Small intestine (tissue), 7 donors: Measurements from ENCODE around the gene LRCOL1. TPM values are rescaled to one million over a fixed set of nuclear protein-coding genes. Genes with fewer than 3 reads are reported as not detected.

Experiments
- DNase-seq, 2 donors: peaks; one replicate each; pipeline versions ENCODE4 v3.0.0 to v3.0.0-alpha.2; 2013
- FAIRE-seq: peaks from 2 replicates; lab custom pipeline; 2012; peaks lifted over from hg19 to GRCh38; lab: Jason Lieb, UNC
- H3K27ac ChIP-seq, 3 donors: one replicate each; pipeline ENCODE4 v1.5.1; 2013; ENCODE audit warnings: low read length in 2 of 3, mild to moderate bottlenecking in 2 of 3, control low read depth in 1 of 3, inconsistent platforms in 1 of 3, low read depth in 1 of 3, moderate library complexity in 1 of 3
- H3K27me3 ChIP-seq, 3 donors: one replicate each; pipeline ENCODE4 v1.6.1; 2013; ENCODE audit warnings: low read length in 3 of 3, inconsistent platforms in 1 of 3; ENCODE audit not compliant: control insufficient read depth in 3 of 3, insufficient read depth in 3 of 3
- H3K36me3 ChIP-seq, 3 donors: one replicate each; pipeline ENCODE4 v1.6.1; 2013; ENCODE audit warnings: low read length in 3 of 3, inconsistent platforms in 1 of 3, low read depth in 1 of 3, mild to moderate bottlenecking in 1 of 3, moderate library complexity in 1 of 3; ENCODE audit not compliant: control insufficient read depth in 3 of 3, insufficient read depth in 2 of 3
- H3K4me1 ChIP-seq, 3 donors: one replicate each; pipeline ENCODE4 v1.6.1; 2013; ENCODE audit warnings: low read length in 2 of 3, inconsistent platforms in 1 of 3, low read depth in 1 of 3, mild to moderate bottlenecking in 1 of 3, moderate library complexity in 1 of 3; ENCODE audit not compliant: control insufficient read depth in 3 of 3, insufficient read depth in 2 of 3
- H3K4me3 ChIP-seq, 3 donors: one replicate each; pipeline ENCODE4 v1.5.1; 2013; ENCODE audit warnings: low read length in 3 of 3, control low read depth in 1 of 3, inconsistent platforms in 1 of 3, low read depth in 1 of 3, mild to moderate bottlenecking in 1 of 3, moderate library complexity in 1 of 3
- H3K9me3 ChIP-seq, 2 donors: one replicate each; pipeline ENCODE4 v1.6.1; 2013; ENCODE audit warnings: low read depth in 1 of 2, low read length in 1 of 2; ENCODE audit not compliant: control insufficient read depth in 2 of 2, insufficient read depth in 1 of 2
- WGBS, 3 donors: extraction: QIAGEN DNeasy Blood & Tissue Kit; methylation state at CpG; one replicate each; pipeline ENCODE4 v1.1.7; 2013; 5-methylcytosine and 5-hydroxymethylcytosine counted together
- polyA plus RNA-seq, 4 donors: library from polyadenylated mRNA; stranded (reverse) in 3 of 4; unstranded in 1 of 4; fragments of 200-250 nt in 3 of 4; fragments of 120-200 nt in 1 of 4; gene quantifications; one replicate each; pipeline versions ENCODE4 v1.2.1 to v1.2.3, GENCODE V29; 2013
- donor health status: healthy with polysubstance abuse.
- donor health status: control.
- donor health status: control.
- donor health status: Bipolar disorder and iron deficiency.
- donor health status: healthy.

The LRCOL1 gene
- polyA plus RNA-seq, 4 donors = 0.21 to 0.85 TPM; not detected in 2

- FAIRE-seq (no peak), DNase-seq (no peak)
- Histone ChIP-seq H3K9me3 (no peaks in the 10 kb centered on the region), H3K27ac (no peak overlapping the region), H3K36me3 (no peaks in the 10 kb centered on the region), H3K4me3 (no peak overlapping the region), H3K4me1 (peaks cover 0 to 14% (median 0%) of the 10 kb centered on the region in 3 donors), H3K27me3 (peaks cover 0 to 33% (median 2%) of the 10 kb centered on the region in 3 donors)
- 59 to 76% (median 73%) methylated on average over 17 to 18 of the region's 18 CpGs for WGBS, 3 donors
These were observed 14.4 kb downstream of the LRCOL1 start for GRCh38 chr12:132596016-132596415.

- no peaks in the 10 kb centered on the region for H3K9me3 ChIP-seq
- peaks cover 0 to 7% (median 0%) of the 10 kb centered on the region in 3 donors for H3K4me1 ChIP-seq
- WGBS, 3 donors = 75 to 83% (median 82%) methylated on average over 11 of the region's 11 CpGs
- DNase-seq (no peak), FAIRE-seq (no peak)
- H3K27ac ChIP-seq = no peak overlapping the region
- H3K4me3 ChIP-seq = no peak overlapping the region
- H3K27me3 ChIP-seq = peaks cover 0 to 26% (median 2%) of the 10 kb centered on the region in 3 donors
- no peaks in the 10 kb centered on the region for H3K36me3 ChIP-seq
These were observed 15.2 kb downstream of the LRCOL1 start for GRCh38 chr12:132595183-132595582.

DNA sequence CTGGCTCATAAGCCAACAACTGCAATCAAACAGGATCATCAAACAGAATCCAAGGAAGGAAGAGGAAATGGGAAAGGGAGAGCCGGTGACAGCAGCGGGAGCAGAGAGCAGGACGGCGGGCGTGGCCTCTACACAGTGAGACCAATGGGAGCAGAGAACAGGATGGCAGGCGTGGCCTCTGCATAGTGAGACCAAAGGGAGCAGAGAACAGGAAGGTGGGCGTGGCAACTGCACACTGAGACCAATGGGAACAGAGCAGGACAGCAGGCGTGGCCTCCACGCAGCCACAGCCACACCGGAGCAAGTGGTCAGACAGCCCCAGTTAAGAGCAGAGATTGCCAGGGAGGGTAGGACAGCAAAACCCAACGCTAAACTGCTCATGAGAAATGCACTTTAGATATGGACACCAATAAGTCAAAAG is 16.4 kb downstream of the LRCOL1 start:
- no peak for FAIRE-seq
- peak; percentile 97 to 99 for DNase-seq
- peak overlapping the region in 1 of 3 donors; percentile 44 for H3K27ac ChIP-seq
- no peaks in the 10 kb centered on the region for H3K36me3 ChIP-seq
- H3K9me3 ChIP-seq = peaks cover 0 to 3% of the 10 kb centered on the region in 2 donors
- H3K4me3 ChIP-seq = no peak overlapping the region
- peaks cover 0 to 17% (median 2%) of the 10 kb centered on the region in 3 donors for H3K27me3 ChIP-seq
- 7 to 18% (median 8%) methylated on average over 11 of the region's 11 CpGs for WGBS, 3 donors
- H3K4me1 ChIP-seq = peaks cover 0 to 5% (median 0%) of the 10 kb centered on the region in 3 donors

DNA sequence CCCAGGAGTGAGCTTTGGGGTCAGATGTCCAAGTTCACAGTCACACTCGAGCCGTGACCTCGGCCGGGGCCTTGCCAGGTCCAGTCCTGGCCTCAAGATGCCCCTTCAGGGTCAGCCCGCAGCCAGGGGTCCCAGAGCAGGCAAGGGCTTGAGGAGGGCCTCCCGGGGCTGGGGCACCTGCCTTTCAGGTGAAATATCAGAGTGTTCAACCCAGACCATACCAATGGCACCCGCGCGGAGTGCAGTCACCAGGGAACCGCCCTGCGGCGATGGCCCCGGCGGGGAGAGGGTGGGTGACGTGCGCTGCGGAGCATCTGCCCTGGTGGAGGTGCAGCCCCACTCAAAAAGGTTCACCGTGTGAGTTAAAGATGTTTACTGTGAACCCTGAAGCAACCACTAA is 16.9 kb downstream of the LRCOL1 start:
- peak in 1 of 2 donors; percentile 21 for DNase-seq
- Histone ChIP-seq H3K4me3 (peak overlapping the region in 1 of 3 donors; percentile 0), H3K9me3 (peaks cover 0 to 5% of the 10 kb centered on the region in 2 donors), H3K27ac (peak overlapping the region in 1 of 3 donors; percentile 44), H3K27me3 (peaks cover under 1 to 17% (median under 1%) of the 10 kb centered on the region in 3 donors), H3K36me3 (no peaks in the 10 kb centered on the region), H3K4me1 (peaks cover 0 to 5% (median 0%) of the 10 kb centered on the region in 3 donors)
- FAIRE-seq = no peak
- WGBS, 3 donors = 24 to 74% (median 41%) methylated on average over 18 of the region's 18 CpGs

DNA sequence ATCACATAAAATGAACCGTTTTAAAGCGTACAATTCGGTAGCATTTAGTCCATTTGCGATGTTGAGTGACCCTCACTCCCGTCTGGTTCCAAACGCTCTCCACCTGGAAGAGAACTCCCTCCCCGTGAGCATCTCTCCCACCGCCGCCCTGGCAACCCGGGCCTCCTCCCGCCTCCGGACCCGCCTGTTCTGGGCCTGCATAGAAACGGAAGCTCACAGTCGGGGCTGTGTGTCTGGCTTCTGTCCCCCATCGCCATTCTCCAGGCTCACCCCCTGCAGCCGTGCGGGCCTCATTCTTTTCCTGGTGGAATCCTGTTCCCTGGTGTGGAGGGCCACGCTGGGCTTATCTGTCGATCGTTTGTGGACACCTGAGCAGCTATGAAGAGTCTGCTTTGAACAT is 17.3 kb downstream of the LRCOL1 start:
- no peak overlapping the region for H3K27ac ChIP-seq
- WGBS, 3 donors = 80 to 83% (median 80%) methylated on average over 21 of the region's 21 CpGs
- H3K4me3 ChIP-seq = no peak overlapping the region
- H3K27me3 ChIP-seq = peaks cover 0 to 17% (median 3%) of the 10 kb centered on the region in 3 donors
- peaks cover 0 to 5% of the 10 kb centered on the region in 2 donors for H3K9me3 ChIP-seq
- H3K4me1 ChIP-seq = peaks cover 0 to 5% (median 0%) of the 10 kb centered on the region in 3 donors
- no peaks in the 10 kb centered on the region for H3K36me3 ChIP-seq
- FAIRE-seq = no peak
- no peak for DNase-seq

DNA sequence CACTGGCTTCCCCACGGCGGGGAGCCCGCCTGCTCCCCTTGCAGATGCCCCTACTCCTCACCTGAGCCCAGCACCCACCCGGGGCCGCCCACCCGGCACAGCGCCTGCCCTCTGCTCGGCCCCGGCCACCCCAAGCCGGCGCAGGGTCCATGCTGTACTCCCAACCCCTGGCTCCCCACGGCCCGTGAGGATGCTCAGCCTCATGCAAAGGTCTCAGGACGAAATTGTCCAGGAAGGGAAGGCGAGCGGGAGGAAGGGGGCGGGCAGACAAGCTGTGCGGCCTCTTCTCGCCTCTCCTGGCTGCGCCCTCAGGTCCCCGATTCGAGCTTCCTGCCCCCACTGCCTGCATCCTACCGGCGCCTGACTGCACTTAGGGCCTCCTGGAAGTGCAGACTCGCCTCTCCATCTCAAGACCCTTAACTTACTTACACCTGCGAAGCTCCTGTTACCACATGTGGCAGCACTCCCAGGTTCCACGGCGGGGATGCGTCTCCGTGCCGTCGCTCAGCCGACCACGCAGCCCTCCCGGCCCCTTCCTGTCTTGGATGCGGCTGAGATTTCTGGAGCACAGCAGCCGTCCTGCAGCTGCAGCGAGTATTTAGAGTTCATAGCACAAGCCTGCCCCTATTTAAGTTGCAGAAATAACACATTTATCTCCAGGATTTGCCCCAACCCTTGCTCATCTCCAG is 18.0 kb downstream of the LRCOL1 start:
- no peak overlapping the region for H3K27ac ChIP-seq
- DNase-seq (no peak), FAIRE-seq (no peak)
- H3K4me3 ChIP-seq = no peak overlapping the region
- H3K4me1 ChIP-seq = peaks cover 0 to 5% (median 0%) of the 10 kb centered on the region in 3 donors
- 84 to 89% (median 84%) methylated on average over 37 to 38 of the region's 38 CpGs for WGBS, 3 donors
- no peaks in the 10 kb centered on the region for H3K36me3 ChIP-seq
- peaks cover 0 to 5% of the 10 kb centered on the region in 2 donors for H3K9me3 ChIP-seq
- peaks cover 0 to 17% (median 3%) of the 10 kb centered on the region in 3 donors for H3K27me3 ChIP-seq

DNA sequence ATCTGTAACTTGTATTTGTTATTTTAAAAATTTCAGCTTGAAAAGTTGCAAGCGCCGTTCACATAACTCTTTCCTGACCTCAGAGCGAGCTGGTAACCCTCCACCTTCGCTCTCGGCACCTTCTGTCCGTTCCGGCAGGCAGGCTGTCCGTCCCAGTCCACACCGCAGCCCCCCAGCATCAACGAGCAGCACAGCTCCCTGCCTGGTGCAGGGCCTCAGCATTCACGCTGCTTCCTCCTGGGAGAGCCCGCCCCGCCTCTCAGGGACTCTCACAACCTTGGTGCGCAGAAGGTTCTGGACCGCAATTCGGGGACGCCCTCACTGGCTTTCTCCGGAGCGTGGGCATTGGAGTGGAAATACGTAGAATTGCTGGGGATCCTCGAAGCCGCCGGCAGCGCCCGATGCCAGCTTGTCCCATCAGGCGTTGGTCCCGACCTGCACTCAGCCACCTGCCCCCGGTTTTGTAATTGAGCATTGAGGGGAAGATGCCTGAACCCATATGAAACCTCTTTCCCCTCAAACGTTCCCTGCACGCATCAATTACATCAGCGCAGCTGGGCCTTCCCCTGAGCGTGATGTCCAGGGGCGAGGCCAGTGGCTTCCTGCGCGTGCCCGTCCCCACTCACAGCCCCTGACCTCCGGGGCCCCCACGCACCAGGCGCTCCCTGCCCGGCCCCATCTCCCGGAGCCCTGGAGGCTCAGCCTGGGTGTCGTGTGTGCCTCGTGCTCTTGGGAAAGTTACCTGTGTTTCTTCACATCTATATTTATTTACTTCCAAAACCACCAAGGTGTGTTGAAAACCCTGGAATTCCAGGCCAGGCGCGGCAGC is 19.1 kb downstream of the LRCOL1 start:
- Histone ChIP-seq H3K9me3 (peaks cover 0 to 5% of the 10 kb centered on the region in 2 donors), H3K27me3 (peaks cover 0 to 17% (median 3%) of the 10 kb centered on the region in 3 donors), H3K36me3 (no peaks in the 10 kb centered on the region), H3K4me3 (no peak overlapping the region), H3K4me1 (peaks cover 0 to 5% (median 0%) of the 10 kb centered on the region in 3 donors), H3K27ac (no peak overlapping the region)
- WGBS, 3 donors = 92 to 94% (median 93%) methylated on average over 45 of the region's 45 CpGs
- no peak for DNase-seq
- no peak for FAIRE-seq
